HEK293 (cell line): ENCODE measurements around the gene TWIST2.

Experiments used
- ZBTB21 ChIP-seq: fragments of 450-650 bp; formaldehyde crosslinking; IDR thresholded peaks from 2 replicates; pipeline ENCODE4 v1.5.1; 2017; ENCODE audit warnings: missing biosample characterization, missing genetic modification characterization
- ZNF18 ChIP-seq: fragments of 450-650 bp; formaldehyde crosslinking; IDR thresholded peaks from 2 replicates; pipeline ENCODE4 v1.5.1; 2016; ENCODE audit warnings: missing biosample characterization, missing genetic modification characterization

DNA sequence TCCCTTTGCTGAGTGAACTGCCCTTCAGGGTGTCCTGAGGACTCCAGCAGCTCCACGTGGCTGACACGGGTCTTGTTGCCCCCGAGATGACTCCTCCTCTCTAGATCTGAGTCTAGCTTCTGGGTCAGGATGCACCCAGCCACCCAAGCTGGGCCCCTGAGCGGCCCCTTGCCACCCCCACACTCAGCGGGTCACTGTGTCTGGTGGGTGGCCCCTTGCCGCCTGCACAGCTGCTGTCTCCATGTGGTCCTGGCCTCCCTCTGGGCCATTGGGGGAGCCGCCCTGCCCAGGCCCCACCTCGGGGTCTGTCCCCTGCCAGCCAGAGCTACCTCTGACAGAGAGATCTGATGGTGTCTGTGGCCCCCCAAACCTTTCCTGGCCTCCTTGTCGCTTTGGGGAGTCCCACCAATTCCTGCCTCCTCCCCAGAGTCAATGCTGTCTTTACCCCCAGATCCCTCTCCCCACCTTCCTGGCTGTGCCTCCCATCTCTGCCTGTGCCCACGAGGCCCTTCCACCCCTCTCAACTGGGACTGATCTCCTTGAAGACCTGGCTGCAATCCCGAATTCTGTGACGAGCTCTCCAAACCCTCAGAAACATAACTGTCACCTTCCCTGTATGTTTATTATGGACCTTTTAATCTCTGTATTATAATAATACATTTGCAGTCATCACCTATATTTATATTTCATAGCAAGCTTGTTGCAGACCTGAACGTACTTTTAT lies 46.5 kb downstream of the TWIST2 start:
- TF ChIP-seq ZBTB21 (no peak), ZNF18 (no peak)
